Bronchial epithelial cell (primary cell): ENCODE results near the gene HACD2. TPM values are rescaled to one million over a fixed set of nuclear protein-coding genes. Genes with fewer than 3 reads are reported as not detected.

Source experiments
- DNase-seq: peaks from one replicate; pipeline ENCODE4 v3.0.0-alpha.2; 2010; ENCODE audit warnings: low read depth
- FAIRE-seq: peaks from 2 replicates; lab custom pipeline; 2011; peaks lifted over from hg19 to GRCh38; lab: Jason Lieb, UNC
- H3K27me3 ChIP-seq: 2 replicates; pipeline ENCODE4 v1.5.1; 2011; ENCODE audit warnings: low read length; ENCODE audit not compliant: control insufficient read depth, insufficient read depth
- H3K36me3 ChIP-seq: 2 replicates; pipeline ENCODE4 v1.5.1; 2011; ENCODE audit warnings: low read length; ENCODE audit not compliant: control insufficient read depth, insufficient read depth
- H3K4me3 ChIP-seq: 2 replicates; pipeline ENCODE4 v1.5.1; 2011; ENCODE audit warnings: mild to moderate bottlenecking, low read depth, low read length, control low read depth
- total RNA-seq: library from RNA; depleted of rRNA; stranded (reverse); fragments of >200 nt; gene quantifications from 2 replicates; pipeline ENCODE4 v1.2.1, GENCODE V29; 2014
- TF ChIP-seq, protein P1 (sequence below): IDR thresholded peaks from 2 replicates; pipeline ENCODE4 v1.5.1; 2011; ENCODE audit warnings: mild to moderate bottlenecking, moderate library complexity, low read length, control low read depth, inconsistent platforms; ENCODE audit not compliant: insufficient read depth, severe bottlenecking

HACD2 gene
- total RNA-seq, 1 donor from 2014 or later = 46.6 TPM

GRCh38 chr3:123464211-123464610 lies 120.6 kb downstream of the HACD2 start:
- Histone ChIP-seq H3K27me3 (peaks cover 5% of the 10 kb centered on the region), H3K4me3 (no peak overlapping the region), H3K36me3 (no peaks in the 10 kb centered on the region)
- DNase-seq (no peak), FAIRE-seq (no peak)
- TF ChIP-seq, protein P1, sequence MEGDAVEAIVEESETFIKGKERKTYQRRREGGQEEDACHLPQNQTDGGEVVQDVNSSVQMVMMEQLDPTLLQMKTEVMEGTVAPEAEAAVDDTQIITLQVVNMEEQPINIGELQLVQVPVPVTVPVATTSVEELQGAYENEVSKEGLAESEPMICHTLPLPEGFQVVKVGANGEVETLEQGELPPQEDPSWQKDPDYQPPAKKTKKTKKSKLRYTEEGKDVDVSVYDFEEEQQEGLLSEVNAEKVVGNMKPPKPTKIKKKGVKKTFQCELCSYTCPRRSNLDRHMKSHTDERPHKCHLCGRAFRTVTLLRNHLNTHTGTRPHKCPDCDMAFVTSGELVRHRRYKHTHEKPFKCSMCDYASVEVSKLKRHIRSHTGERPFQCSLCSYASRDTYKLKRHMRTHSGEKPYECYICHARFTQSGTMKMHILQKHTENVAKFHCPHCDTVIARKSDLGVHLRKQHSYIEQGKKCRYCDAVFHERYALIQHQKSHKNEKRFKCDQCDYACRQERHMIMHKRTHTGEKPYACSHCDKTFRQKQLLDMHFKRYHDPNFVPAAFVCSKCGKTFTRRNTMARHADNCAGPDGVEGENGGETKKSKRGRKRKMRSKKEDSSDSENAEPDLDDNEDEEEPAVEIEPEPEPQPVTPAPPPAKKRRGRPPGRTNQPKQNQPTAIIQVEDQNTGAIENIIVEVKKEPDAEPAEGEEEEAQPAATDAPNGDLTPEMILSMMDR = no peak

DNA sequence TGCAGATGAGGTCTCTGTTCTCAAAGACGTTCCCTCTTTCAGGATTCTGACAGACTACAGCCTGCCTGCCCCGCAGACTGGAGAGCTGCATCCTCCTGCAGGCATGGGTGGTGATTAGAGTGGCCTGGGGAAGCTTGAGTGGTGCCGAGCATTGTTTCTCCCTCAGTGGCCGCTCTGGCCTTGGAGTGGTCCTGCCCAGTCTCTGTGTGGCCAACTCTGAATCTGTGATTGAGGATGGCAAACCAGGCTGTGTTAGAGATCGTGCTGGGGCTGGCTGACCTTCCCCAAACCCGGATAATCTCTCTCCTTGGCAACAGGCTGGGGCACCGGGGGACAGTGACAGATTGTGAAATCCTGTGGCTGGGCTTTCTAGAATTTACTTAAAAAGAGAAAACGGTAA lies 125.0 kb downstream of the HACD2 start:
- peaks cover 5% of the 10 kb centered on the region for H3K27me3 ChIP-seq
- no peak for FAIRE-seq
- no peak for DNase-seq
- no peaks in the 10 kb centered on the region for H3K36me3 ChIP-seq
- TF ChIP-seq, protein P1 = no peak
- H3K4me3 ChIP-seq = no peak overlapping the region

DNA sequence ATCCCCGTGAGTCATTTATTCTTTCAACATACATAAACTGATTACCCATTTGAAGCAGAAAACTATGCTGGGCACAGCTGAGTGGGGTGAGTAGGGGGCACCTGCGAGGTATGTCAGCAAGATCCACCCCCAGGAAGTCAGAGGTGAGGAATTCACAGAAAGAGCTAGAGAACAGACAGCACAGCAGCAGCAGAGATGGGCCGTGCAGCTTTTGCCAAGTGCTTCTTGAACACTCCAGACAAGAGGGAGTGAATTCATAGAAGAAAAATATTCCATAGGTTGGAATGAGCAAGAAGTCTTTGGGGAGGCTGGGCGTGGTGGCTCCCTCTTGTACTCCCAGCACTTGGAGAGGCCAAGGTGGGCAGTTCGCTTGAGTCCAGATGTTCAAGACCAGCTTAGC lies 126.6 kb downstream of the HACD2 start:
- TF ChIP-seq, protein P1 = no peak
- no peak overlapping the region for H3K4me3 ChIP-seq
- no peak for DNase-seq
- peak; percentile 36 for FAIRE-seq
- no peaks in the 10 kb centered on the region for H3K36me3 ChIP-seq
- peaks cover 2% of the 10 kb centered on the region for H3K27me3 ChIP-seq

DNA sequence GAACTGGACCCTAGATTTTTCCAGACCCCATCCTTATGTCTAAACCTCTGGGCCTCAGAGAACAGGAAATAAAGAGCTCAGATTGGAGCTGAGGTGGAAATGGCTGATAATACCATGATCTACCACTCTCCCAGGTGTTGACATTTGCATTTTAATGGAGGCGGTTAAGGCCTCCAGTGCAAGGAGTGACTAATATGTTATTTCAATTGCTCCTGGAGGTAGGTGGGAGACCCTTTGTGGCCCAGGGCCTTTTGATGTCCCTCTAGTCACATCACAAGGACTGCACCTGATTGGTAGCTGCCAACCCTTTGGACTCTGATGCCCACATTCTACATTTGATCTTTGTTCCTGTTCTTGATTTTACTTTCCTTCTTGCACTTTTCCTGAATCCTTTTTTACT lies 127.0 kb downstream of the HACD2 start:
- no peak for DNase-seq
- TF ChIP-seq, protein P1 = no peak
- FAIRE-seq = no peak
- H3K36me3 ChIP-seq = no peaks in the 10 kb centered on the region
- H3K27me3 ChIP-seq = peaks cover 2% of the 10 kb centered on the region
- no peak overlapping the region for H3K4me3 ChIP-seq

DNA sequence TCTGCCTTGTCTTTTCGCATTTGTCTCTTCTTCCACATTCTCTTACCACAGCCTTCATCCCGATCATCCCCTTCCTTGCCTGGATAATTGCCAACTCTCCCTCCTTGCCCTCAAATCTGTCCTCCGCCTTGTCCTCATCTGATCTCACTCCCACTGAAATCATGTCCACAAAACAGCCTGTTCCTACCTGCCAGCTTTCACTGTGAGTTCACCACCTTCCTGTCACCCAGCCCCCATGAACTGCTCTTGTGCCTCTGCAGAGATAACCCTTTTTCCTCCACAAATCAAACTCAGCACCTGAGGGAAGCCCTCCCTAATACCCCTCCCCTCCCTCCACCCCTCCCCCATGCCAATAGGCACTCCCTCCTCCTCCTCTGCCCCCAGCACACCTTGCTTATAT lies 131.2 kb downstream of the HACD2 start:
- Histone ChIP-seq H3K27me3 (peaks cover 14% of the 10 kb centered on the region), H3K4me3 (no peak overlapping the region), H3K36me3 (no peaks in the 10 kb centered on the region)
- DNase-seq (no peak), FAIRE-seq (no peak)
- TF ChIP-seq, protein P1 = no peak

DNA sequence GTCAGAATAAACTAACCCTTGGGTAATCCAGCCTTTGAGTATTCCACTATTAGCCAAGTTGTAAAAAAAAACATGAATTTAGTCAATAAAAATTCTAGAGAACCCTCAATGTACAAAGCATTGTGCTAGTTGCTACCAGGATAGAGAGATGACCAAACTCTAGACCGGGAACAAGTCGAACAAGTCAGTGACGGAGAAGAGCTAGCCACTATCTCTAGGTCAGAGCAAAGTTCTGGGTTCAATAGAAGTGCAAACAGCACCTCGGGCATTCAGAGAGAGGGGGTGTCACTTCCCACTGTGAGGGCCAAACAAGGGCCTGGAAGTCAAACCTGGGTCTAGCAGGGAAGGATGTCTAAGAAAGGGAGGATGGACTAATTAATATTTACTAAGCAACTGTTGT lies 133.7 kb downstream of the HACD2 start:
- Histone ChIP-seq H3K36me3 (no peaks in the 10 kb centered on the region), H3K27me3 (peaks cover 27% of the 10 kb centered on the region), H3K4me3 (no peak overlapping the region)
- TF ChIP-seq, protein P1 = no peak
- FAIRE-seq (no peak), DNase-seq (no peak)
